Endometrial microvascular endothelial cells (primary cell): Measurements from ENCODE around the gene HSD17B12. TPM values are rescaled to one million over a fixed set of nuclear protein-coding genes. Genes with fewer than 3 reads are reported as not detected.

Experiments used
- in situ Hi-C: cut with HindIII; loops from 2 replicates; pipeline ENCODE4 v1.10.0; 2017; ENCODE audit warnings: low sequenced_read_pairs, low pct_unique_long_range_greater_than_20kb; ENCODE audit errors: inconsistent ontology term
- total RNA-seq: library from RNA; depleted of rRNA; stranded (reverse); fragments of >200 nt; gene quantifications from one replicate; pipeline ENCODE4 v1.2.3, GENCODE V29; 2015; ENCODE audit errors: inconsistent ontology term

The HSD17B12 gene
- total RNA-seq, 1 donor from 2014 or later: 80.3 TPM

DNA sequence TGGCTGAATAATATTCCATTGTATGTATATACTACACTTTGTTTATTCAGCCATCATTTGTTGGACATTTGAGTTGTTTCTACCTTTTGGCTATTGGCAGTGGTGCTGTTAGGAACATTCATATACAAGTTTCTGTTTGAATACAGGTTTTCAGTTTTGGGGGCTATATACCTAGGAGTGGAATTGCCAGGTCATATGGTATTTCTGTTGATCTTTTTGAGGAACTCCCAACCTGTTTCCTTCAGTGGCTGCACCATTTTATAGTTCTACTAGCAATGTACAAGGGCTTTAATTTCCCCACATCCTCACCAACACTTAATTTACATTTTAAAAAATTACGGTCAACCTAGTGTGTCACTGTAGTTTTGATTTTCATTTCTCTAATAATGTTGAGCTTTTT is 54.6 kb downstream of the HSD17B12 start:
- in situ Hi-C loops: no loop called here

GRCh38 chr11:43735961-43736360 is 55.4 kb downstream of the HSD17B12 start:
- in situ Hi-C loops: no loop called here

DNA sequence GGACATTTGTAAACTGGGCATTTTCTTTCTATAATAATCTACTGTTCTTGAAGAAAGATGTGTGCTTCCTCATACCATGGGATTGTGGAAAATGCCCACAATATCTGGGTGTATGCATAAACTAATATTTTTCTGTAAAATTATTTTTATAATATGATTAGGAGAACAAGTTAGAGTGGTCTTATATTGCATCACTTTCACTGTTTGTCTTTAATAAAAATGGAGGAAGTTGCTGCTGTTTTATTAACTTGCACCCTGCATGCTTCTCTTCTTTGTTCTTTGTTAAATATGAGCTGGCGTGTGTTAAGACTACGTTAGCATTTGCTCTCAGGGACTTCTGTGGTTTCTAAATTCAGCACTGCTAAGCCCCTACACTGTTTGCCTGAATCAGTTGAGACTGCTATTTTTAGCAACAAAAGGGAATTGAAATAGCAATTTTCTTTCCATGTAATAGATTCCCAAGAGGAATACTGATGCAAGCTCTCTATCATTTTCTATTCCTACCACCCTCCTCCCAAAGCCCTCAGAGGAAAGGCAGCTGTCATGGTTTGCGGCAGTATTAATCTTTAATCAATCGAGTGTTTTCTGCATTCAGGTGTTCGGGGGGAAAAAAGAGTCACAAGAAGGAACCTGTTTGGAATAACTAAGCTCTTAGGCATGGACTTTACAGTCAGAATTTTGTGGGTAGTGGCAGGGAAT is 56.1 kb downstream of the HSD17B12 start:
- in situ Hi-C loops: no loop called here

DNA sequence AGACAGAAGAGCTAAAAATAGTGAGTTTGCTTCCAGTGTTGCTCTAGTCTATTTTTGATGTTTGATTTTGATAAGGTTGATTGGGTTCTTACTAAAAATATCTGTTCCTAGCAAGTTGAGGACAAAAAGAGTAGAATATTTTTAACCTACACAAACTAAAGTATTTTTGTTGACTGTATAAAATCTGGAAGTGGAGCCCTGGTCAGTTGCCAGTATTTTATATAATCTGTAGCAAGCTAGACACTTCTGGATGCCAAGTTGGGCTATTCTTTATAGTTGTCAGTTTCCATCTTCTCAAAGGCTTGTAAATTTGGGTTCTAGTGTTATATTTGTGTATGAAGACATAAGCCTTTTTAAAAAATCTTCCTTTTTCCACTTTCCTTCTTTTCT is 56.7 kb downstream of the HSD17B12 start:
- in situ Hi-C loops: no loop called here

DNA sequence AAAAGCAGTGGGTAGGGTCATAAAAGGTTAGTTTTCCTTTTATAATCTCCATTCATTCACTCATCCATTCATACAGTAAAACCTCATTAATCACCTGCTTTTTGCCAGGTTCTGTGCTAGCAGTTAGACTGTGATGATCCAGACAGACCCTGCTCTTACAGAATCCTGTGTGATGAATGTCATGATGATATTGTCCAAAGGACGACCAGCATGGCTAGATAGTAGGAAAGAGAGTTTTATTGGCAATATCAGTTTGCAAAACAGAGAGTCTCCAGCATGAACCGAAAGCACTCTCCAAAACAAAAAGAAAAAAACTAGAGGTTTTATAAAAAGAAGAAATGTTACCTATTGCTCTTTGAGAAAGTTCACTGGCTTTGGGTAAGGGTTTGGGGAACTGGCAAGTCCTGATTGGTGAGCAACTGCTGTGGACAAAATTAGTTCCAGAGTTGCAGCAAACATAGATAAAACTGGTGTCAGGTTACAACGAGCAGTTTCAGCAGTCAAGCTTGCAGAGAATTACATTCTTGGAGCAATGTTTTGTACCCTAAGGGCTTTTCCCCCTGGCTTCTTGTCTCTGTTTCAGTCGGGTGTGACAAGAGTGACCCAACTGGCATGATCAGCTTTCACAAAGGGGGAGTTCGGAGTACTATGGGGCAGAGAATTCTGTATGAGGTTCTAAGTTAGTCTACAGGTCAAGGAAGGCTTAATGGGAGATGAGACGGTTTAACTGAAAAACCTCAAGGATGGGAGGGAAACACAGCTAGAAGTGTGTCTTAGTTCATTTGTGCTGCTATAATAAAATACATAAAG is 58.3 kb downstream of the HSD17B12 start:
- in situ Hi-C loops: no loop called here

- in situ Hi-C loops: no loop called here
These were observed 66.1 kb downstream of the HSD17B12 start for GRCh38 chr11:43746670-43747069.

DNA sequence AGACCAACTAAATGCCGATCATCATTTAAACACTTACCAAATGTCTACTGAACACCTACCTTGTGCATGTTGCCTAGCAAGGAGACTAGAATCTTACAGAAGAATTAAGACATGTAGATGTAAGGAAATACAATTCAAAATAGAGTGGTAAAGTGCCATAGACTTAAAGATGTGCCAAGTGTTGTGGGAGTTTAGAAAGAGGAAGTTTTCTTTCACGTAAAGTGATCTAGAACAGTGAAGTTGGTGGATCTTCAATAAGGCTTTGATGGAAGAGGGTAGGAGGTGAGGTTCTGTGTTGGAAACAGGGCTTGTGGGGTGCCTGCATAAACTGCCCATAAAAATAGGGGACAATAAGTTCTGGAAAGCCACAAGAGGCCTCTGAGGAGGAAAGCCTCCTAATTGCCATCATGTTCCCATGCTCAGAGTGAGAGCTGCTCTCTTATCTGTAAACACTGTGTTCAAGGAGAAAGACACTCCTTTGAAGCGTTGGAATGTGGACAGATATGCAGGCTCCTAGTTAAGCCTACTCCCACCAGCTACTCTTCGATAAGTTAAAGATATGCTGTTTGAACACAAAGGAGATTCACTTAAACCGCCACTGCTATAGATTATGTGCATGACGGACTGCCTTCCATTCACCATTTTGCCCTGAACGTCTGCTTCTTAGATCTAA is 66.7 kb downstream of the HSD17B12 start:
- in situ Hi-C loops: no loop called here

- in situ Hi-C loops: no loop called here
These were observed 67.6 kb downstream of the HSD17B12 start for GRCh38 chr11:43748095-43748494.

DNA sequence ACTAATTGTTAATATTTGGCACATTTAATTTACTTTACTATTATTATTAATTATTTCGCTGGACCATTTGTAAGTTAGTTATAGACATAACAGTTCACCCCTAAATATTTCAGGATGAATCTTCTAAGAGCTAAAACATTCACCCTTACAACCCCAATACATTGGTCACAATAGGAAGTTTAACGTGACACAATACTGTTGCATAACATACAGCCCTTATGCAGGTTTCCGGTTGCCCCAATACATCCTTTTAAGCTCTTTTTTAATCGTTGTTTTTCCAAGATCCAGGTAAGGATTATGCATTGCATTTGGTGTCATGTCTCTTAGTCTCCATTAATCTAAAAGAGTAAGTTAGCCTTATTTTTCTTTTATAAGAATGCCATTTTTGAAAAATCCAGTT is 71.2 kb downstream of the HSD17B12 start:
- in situ Hi-C loops: no loop called here

GRCh38 chr11:43756575-43756974 is 76.0 kb downstream of the HSD17B12 start:
- in situ Hi-C loops: no loop called here

DNA sequence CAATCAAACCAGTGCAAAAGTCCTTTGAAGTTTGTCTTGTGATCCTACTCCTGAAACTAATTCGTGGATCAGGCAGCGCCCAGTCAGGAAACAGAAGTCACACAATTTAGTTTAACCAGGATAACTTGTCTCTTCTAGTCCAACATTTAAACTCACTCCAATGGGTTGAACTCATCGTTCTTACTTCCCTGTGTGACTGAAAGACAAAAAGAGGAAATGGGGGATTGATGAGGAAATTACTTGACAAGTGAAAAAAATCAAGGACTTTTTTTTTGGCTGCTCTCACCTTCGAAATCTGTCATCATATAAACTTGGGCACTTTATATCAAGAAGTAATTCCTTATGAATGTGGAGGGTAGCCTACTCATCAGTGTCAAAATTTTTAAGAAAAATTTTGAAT is 78.4 kb downstream of the HSD17B12 start:
- in situ Hi-C loops: no loop called here

DNA sequence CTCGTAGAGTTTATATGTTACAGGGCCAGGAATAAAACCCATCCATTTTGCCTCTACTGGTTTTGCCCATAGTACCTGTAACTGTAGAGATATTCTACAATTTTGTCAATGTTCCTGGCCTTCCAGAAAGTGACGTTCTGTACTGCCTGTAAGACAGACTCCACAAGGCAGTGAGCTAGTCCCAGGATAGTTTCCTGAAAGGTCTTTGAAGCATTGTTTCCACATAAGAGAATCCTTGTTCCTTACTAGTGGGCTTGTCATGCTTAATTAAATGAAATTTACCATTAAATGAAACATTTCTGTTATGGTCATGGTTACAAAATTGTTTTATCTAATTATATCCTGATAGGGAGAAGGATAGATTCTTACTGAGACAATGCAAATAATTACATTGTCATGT is 80.4 kb downstream of the HSD17B12 start:
- in situ Hi-C loops: loop anchor here (10.0 kb wide), 1 partner anchor 56 kb away; no protein-coding TSS in a partner anchor

- in situ Hi-C loops: loop anchor here (10.0 kb wide), 1 partner anchor 60 kb away; no protein-coding TSS in a partner anchor
These were observed 84.7 kb downstream of the HSD17B12 start for GRCh38 chr11:43765194-43765593.

GRCh38 chr11:43768654-43769053 is 88.1 kb downstream of the HSD17B12 start:
- in situ Hi-C loops: loop anchor here (10.0 kb wide), 1 partner anchor 64 kb away; no protein-coding TSS in a partner anchor

- in situ Hi-C loops: no loop called here
These were observed 89.6 kb downstream of the HSD17B12 start for GRCh38 chr11:43770173-43770572.

DNA sequence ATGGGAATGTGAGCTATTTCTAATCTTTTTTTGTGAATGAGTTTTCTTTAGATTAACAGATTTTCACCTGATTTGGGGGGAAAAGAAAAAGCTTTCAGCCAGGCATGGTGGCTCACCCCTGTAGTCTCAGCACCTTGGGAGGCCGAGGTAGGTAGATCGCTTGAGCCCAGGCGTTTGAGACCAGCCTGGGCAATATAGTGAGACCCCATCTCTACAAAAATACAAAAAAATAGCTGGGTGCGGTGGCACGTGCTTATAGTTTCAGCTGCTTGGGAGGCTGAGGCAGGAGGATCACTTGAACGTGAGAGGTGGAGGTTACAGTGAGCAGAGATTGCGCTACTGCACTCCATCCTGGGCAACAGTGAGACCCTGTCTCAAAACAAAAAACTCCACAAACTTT is 92.2 kb downstream of the HSD17B12 start:
- in situ Hi-C loops: no loop called here

DNA sequence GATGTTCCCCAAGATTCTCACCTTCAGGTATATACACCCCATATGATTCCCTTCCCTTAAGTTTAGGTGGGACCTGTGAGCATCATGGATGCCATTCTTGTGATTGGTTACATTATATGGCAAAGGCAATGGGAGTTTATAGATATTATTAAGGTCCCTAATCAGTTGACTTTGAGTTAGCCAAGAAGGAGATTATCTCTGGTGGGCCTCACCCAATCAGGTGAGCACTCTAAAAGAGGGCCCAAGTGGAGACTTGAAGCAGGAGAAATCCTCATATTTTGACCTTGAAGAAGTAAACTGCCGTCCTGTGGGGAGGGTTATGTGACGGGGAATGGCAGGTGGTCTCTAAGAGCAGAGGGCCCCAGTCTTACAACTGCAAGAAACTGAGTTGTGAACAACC is 94.2 kb downstream of the HSD17B12 start:
- in situ Hi-C loops: no loop called here

- in situ Hi-C loops: no loop called here
These were observed 98.8 kb downstream of the HSD17B12 start for GRCh38 chr11:43779306-43779705.

DNA sequence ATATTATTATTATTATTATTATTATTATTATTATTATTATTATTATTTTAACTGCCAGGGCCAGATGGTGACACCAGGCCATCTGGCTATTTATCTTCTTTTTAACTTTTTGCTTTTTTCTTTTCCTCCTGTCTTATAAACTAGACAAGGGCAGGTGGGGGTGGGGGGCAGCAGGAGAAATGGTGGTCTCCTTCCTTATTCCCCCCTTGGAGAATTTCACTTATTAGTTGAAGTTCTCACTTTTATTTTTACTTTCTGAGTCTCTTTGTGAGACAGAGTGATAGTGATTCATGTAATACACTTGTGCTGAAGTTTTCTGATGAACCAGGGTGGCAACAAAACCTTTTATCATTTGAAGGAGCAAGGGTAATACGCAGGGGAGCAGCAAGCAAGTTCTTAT is 103.8 kb downstream of the HSD17B12 start:
- in situ Hi-C loops: no loop called here

DNA sequence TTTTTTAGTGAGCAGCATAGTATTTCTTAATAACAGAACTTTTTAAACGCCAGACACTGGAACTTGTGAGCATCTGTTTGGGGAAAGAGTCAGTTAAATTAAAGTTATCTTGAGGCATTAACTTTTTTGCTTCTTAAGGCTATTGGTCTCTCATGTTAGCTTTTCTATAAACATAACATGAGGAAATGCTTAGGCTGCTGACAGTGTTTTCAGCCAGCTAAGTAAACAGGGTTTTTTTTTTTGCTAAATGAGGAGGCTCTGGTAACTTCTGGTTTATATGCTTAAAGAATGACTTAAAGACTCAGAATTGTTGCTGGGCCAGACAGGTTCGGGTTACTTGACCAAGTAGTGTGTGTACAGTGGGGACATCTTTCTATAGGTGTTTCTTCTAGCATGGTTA is 104.3 kb downstream of the HSD17B12 start:
- in situ Hi-C loops: no loop called here
